ENCODE measurements around the gene ZNF35.
A peak's percentile ranks its signal among the peaks of the same experiment; 100 is the strongest.

ZNF35 gene

GRCh38 chr3:44685128-44685800 lies 36.7 kb downstream of the ZNF35 start:
- H3K27ac ChIP-seq (ENCODE audit: low read depth, low read length) = no peak overlapping the region

GRCh38 chr3:44687898-44688297 lies 39.4 kb downstream of the ZNF35 start:
- H3K27ac ChIP-seq (ENCODE audit: low read depth, low read length) = no peak overlapping the region
- H3K4me1 ChIP-seq (ENCODE audit: insufficient read depth, low read length) = peaks cover 14% of the 10 kb centered on the region
- H3K36me3 ChIP-seq (ENCODE audit: insufficient read depth, low read length) = no peaks in the 10 kb centered on the region
- no peak overlapping the region for H3K4me3 ChIP-seq (ENCODE audit: low read depth in 1 of 2, low read length in 2 of 2)
- H3K27me3 ChIP-seq (ENCODE audit: control insufficient read depth in 1 of 2, insufficient read depth in 2 of 2, low read length in 2 of 2) = no peaks in the 10 kb centered on the region
- no peaks in the 10 kb centered on the region for H3K9me3 ChIP-seq (ENCODE audit: low read length)
- H3K9ac ChIP-seq (ENCODE audit: low read length) = no peak overlapping the region

More at GRCh38 chr3:44685128-44685800, 36.7 kb downstream of the ZNF35 start:
- Histone ChIP-seq H3K9ac (ENCODE audit: low read length) (peak overlapping the region; percentile 51), H3K4me3 (ENCODE audit: low read depth in 1 of 2, low read length in 2 of 2) (peak overlapping the region; percentile 54 to 77), H3K4me1 (ENCODE audit: insufficient read depth, low read length) (peaks cover 14% of the 10 kb centered on the region), H3K27me3 (ENCODE audit: control insufficient read depth in 1 of 2, insufficient read depth in 2 of 2, low read length in 2 of 2) (no peaks in the 10 kb centered on the region), H3K9me3 (ENCODE audit: low read length) (no peaks in the 10 kb centered on the region), H3K36me3 (ENCODE audit: insufficient read depth, low read length) (no peaks in the 10 kb centered on the region)
